CD1c-positive myeloid dendritic cell (primary cell): Measurements from ENCODE around the gene RCBTB1.
A peak's percentile ranks its signal among the peaks of the same experiment; 100 is the strongest.

Experiments used
- DNase-seq: peaks from one replicate; pipeline ENCODE4 v3.0.0-alpha.2; 2016; ENCODE audit errors: extremely low spot score

The RCBTB1 gene

GRCh38 chr13:49516467-49516866 is 68.9 kb downstream of the RCBTB1 start:
- DNase-seq: no peak

DNA sequence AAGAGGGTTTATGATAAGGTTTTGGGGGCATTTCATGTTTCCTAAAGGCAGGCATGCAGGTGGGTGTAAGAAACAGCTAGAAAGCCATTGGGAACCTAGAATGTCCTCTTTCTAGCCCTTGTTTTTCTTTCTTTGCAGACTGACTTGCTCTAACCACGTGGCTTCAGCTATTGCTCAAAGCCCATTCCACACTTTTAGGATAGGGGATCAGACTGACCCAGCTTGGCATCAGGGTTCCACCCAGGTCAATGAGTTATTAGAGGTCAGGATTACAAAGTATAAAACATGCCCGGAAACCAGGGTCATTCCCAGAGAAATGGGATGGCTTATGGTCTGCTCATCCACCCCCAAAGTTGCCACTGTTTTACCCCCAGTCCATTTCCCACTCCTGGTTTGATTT is 72.8 kb downstream of the RCBTB1 start:
- no peak for DNase-seq

GRCh38 chr13:49503951-49504350 is 81.4 kb downstream of the RCBTB1 start:
- DNase-seq: no peak

GRCh38 chr13:49502954-49503353 is 82.4 kb downstream of the RCBTB1 start:
- DNase-seq: no peak

GRCh38 chr13:49499889-49500660 is 85.3 kb downstream of the RCBTB1 start:
- DNase-seq: no peak

DNA sequence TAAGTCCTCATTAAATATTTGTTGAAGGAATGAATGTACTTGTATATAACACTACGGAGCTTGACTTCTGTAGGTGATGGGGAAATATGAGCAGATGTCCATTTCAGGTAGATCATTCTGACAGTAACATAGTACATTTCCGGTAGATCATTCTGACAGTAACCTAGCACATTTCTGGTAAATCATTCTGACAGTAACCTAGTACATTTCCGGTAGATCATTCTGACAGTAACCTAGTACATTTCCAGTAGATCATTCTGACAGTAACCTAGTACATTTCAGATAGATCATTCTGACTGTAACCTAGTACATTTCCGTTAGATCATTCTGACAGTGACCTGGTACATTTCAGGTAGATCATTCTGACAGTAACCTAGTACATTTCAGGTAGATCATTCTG is 87.2 kb downstream of the RCBTB1 start:
- no peak for DNase-seq

GRCh38 chr13:49497272-49497671 is 88.1 kb downstream of the RCBTB1 start:
- DNase-seq: no peak

GRCh38 chr13:49496837-49497236 is 88.5 kb downstream of the RCBTB1 start:
- peak; percentile 8 for DNase-seq

DNA sequence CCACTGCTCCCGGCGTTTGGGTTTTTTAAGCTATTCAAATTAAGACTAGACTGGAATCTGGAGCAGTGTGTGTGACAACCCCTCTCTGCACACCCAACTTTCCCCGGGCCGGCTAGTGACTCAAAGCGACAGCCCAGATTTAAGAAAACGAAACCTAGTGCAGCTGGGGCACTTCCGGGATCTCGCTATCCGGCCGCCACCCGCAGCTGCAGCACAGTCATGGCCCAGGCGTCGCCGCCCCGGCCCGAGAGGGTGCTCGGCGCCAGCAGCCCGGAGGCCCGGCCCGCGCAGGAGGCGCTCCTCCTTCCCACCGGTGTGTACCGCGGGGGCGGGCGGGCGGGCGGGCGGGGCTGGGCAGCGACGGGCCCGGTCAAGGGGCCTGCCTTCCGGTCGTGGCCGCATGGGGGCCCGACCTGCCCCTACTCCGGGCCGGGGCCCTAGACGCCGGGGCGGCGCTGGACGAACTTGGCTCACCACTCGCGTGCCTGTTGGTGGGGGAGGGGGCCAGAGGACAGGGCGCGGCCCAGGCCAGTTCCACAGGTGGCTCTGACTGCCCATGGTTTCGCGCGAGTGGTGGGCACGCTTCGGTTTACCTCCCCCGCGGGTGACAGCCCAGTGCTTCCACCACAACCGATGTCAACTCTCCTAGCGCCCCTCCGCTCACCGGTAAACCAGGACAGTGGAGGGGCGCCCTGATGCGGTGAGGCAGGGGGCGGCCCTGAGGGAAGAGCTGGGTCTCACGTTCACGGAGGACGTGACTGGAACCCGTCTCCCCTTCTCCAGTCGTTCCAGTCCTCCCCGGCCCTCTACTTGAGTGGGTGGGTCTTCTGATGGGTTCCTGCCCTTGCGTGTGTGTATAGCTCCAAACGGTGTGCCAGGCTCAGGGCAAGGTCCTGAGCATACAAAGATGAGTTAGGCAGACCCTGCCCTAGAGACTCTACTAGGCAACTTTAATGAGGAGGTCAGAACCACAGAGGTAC is 89.3 kb downstream of the RCBTB1 start, which contains the start of gene PHF11:
Gene PHF11 (plus strand): TSS at position 171 of the 980 bp plus-strand sequence. CDS start 49 bp downstream, at position 220.
- peak; percentile 89 for DNase-seq

GRCh38 chr13:49494645-49495044 is 90.7 kb downstream of the RCBTB1 start:
- peak; percentile 27 for DNase-seq

DNA sequence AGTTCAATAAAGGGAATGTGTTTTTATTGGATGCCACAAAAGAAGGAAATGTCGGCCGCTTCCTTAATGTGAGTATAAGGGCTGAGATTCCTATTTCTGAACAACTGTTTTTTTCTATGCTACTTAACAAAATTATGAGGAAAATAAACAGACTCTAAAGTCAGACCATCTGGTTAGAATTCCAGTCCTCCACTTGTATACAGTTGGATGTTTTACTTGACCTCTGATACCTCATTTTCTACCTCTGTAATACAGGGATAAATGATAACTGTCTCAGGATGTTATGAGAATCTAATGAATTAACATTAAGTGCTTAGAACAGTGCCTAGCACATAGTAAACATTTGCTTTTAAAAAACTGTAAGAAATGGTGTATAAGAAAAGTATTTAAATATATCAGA is 96.8 kb downstream of the RCBTB1 start:
- no peak for DNase-seq
